ENCODE data around the gene SLC13A1.

SLC13A1 gene

DNA sequence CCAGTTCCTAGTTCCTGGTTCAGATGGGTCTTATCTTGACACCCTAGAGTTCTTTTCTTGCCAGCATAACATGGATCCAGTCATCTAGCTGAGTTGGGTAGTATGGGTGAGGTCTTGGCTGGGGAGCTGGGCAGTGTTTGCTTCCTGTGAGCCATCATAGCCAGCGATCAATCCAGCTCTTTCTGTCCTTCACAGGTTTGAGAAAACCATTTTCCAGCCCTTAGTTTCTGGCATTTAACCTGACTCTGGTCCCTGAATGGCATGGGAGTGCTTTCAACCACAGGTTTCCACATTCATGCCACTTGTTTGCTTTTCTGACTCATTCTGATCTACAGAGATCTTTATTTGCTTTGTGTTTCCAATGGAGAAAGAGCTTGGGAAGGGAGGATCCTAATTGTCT is 8.6 kb downstream of the SLC13A1 start:
- Histone ChIP-seq H3K9me3 (replicated peaks; ENCODE audit: low read length) (no peaks in the 10 kb centered on the region), H3K36me3 (ENCODE audit: insufficient read depth, low read length) (no peaks in the 10 kb centered on the region), H3K9ac (ENCODE audit: low read depth, low read length) (no peak overlapping the region), H3K4me3 (ENCODE audit: low read length) (no peak overlapping the region), H3K4me2 (ENCODE audit: low read length) (peak overlapping the region; percentile 46), H3K27me3 (ENCODE audit: control insufficient read depth, insufficient read depth, low read length) (no peaks in the 10 kb centered on the region), H3K4me1 (ENCODE audit: control insufficient read depth, insufficient read depth, low read length) (peaks cover 20% of the 10 kb centered on the region)

DNA sequence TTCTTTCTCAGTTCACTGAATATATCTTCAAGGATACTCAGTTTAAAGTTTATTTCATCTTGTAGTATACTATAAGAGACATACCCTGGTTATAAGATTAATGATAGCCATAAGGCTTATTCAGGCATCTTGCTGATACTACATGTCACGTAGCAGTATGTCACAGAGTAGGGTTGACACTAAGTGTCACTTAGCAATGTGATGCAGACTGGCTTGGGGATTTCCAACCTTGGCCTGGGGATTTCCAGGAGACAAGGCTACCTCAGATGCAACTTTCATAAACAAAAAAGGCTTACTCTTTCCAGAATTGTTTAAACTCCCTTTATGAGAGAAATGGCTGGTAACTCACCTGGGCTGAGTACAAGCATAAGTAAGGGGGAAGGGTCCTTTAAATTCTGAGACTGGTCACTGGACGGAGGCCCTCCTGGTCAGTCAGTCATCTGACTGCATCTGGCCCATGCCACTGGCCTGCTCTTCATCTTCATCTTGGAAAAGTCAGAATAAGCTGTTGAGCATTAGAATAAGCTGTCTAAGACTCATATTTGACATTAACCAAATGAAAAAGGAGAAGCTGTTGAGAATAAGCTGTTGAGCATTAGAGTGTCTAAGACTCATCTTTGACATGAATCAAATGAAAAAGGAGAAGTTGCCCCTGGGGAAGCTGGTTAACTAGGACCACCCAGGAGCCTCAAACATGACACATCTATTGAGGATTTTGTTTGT is 9.5 kb downstream of the SLC13A1 start:
- no peaks in the 10 kb centered on the region for H3K9me3 ChIP-seq (replicated peaks; ENCODE audit: low read length)
- H3K4me1 ChIP-seq (ENCODE audit: control insufficient read depth, insufficient read depth, low read length) = peaks cover 20% of the 10 kb centered on the region
- H3K36me3 ChIP-seq (ENCODE audit: insufficient read depth, low read length) = no peaks in the 10 kb centered on the region
- H3K4me2 ChIP-seq (ENCODE audit: low read length) = no peak overlapping the region
- H3K9ac ChIP-seq (ENCODE audit: low read depth, low read length) = no peak overlapping the region
- H3K4me3 ChIP-seq (ENCODE audit: low read length) = no peak overlapping the region
- no peaks in the 10 kb centered on the region for H3K27me3 ChIP-seq (ENCODE audit: control insufficient read depth, insufficient read depth, low read length)

GRCh38 chr7:123185756-123186155 is 14.0 kb downstream of the SLC13A1 start:
- Histone ChIP-seq H3K4me2 (ENCODE audit: low read length) (no peak overlapping the region), H3K36me3 (ENCODE audit: insufficient read depth, low read length) (no peaks in the 10 kb centered on the region), H3K9ac (ENCODE audit: low read depth, low read length) (no peak overlapping the region), H3K4me3 (ENCODE audit: low read length) (no peak overlapping the region), H3K4me1 (ENCODE audit: control insufficient read depth, insufficient read depth, low read length) (peaks cover 6% of the 10 kb centered on the region), H3K27me3 (ENCODE audit: control insufficient read depth, insufficient read depth, low read length) (no peaks in the 10 kb centered on the region), H3K9me3 (replicated peaks; ENCODE audit: low read length) (no peaks in the 10 kb centered on the region)

GRCh38 chr7:123184271-123184670 is 15.5 kb downstream of the SLC13A1 start:
- Histone ChIP-seq H3K9me3 (replicated peaks; ENCODE audit: low read length) (no peaks in the 10 kb centered on the region), H3K27me3 (ENCODE audit: control insufficient read depth, insufficient read depth, low read length) (no peaks in the 10 kb centered on the region), H3K9ac (ENCODE audit: low read depth, low read length) (no peak overlapping the region), H3K36me3 (ENCODE audit: insufficient read depth, low read length) (no peaks in the 10 kb centered on the region), H3K4me1 (ENCODE audit: control insufficient read depth, insufficient read depth, low read length) (no peaks in the 10 kb centered on the region), H3K4me3 (ENCODE audit: low read length) (no peak overlapping the region), H3K4me2 (ENCODE audit: low read length) (no peak overlapping the region)

DNA sequence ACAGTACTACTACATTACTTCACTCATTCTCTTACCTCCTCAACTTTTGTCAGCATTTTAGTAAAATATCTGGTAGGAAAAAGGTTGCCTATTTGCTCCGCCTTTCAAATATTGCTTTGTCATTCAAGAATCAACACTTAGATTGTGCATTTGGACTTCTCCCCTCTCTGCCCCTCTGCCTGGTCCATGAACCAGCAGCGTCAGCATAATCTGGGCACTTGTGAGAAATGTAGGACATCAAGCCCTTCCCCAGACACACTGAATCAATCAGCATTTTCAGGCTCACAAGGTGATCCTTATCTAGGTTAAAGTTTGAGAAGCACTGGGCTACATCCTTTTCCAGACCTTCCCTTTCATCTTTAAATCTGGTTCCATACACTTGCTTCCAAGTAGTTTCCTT is 16.3 kb downstream of the SLC13A1 start:
- H3K4me1 ChIP-seq (ENCODE audit: control insufficient read depth, insufficient read depth, low read length) = no peaks in the 10 kb centered on the region
- H3K4me3 ChIP-seq (ENCODE audit: low read length) = no peak overlapping the region
- no peaks in the 10 kb centered on the region for H3K36me3 ChIP-seq (ENCODE audit: insufficient read depth, low read length)
- H3K9ac ChIP-seq (ENCODE audit: low read depth, low read length) = no peak overlapping the region
- H3K4me2 ChIP-seq (ENCODE audit: low read length) = no peak overlapping the region
- no peaks in the 10 kb centered on the region for H3K9me3 ChIP-seq (replicated peaks; ENCODE audit: low read length)
- no peaks in the 10 kb centered on the region for H3K27me3 ChIP-seq (ENCODE audit: control insufficient read depth, insufficient read depth, low read length)

DNA sequence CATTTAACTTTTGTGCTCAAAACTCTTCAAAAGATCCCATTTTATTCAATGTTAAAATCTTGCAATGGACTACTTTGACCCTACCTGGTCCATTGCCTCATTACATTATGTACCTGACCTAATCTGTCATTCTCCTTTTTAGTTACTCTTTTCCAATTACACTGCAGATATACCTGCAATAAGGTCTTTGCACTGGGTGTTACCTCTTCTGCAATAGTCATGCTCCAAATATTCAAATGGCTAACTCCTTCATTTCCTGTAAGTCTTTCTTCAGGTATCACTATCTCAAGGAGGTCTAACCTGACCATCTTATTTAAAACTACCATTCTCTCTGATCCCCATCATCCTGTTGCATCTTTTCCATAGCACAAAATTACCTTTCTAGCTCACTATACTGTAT is 22.3 kb downstream of the SLC13A1 start:
- H3K9me3 ChIP-seq (replicated peaks; ENCODE audit: low read length) = no peaks in the 10 kb centered on the region
- H3K4me1 ChIP-seq (ENCODE audit: control insufficient read depth, insufficient read depth, low read length) = no peaks in the 10 kb centered on the region
- H3K9ac ChIP-seq (ENCODE audit: low read depth, low read length) = no peak overlapping the region
- H3K4me3 ChIP-seq (ENCODE audit: low read length) = no peak overlapping the region
- no peaks in the 10 kb centered on the region for H3K36me3 ChIP-seq (ENCODE audit: insufficient read depth, low read length)
- no peak overlapping the region for H3K4me2 ChIP-seq (ENCODE audit: low read length)
- H3K27me3 ChIP-seq (ENCODE audit: control insufficient read depth, insufficient read depth, low read length) = no peaks in the 10 kb centered on the region

- Histone ChIP-seq H3K9me3 (replicated peaks; ENCODE audit: low read length) (no peaks in the 10 kb centered on the region), H3K4me2 (ENCODE audit: low read length) (no peak overlapping the region), H3K27me3 (ENCODE audit: control insufficient read depth, insufficient read depth, low read length) (no peaks in the 10 kb centered on the region), H3K4me1 (ENCODE audit: control insufficient read depth, insufficient read depth, low read length) (no peaks in the 10 kb centered on the region), H3K36me3 (ENCODE audit: insufficient read depth, low read length) (no peaks in the 10 kb centered on the region), H3K9ac (ENCODE audit: low read depth, low read length) (no peak overlapping the region), H3K4me3 (ENCODE audit: low read length) (no peak overlapping the region)
Observed at GRCh38 chr7:123170333-123171246, 29.2 kb downstream of the SLC13A1 start.

DNA sequence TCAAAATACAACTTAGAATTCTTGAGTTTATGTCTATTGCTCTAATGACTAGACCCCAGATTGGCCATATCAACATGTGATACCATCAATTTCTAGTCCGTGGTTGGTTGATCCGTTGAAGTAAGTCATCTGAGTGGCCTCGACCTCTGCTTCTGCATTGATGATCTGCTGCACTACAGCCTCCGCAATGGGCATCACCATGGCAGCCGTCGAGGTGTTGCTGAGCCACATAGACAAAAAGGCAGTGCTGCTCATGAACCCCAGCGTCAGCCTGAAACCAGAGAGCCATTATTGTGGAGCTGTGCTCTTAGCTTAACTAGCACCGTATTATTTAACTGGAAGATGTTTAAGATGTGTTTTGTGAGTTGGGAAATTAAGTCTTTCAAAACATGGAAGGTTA is 30.7 kb downstream of the SLC13A1 start:
- H3K36me3 ChIP-seq (ENCODE audit: insufficient read depth, low read length) = no peaks in the 10 kb centered on the region
- H3K4me3 ChIP-seq (ENCODE audit: low read length) = no peak overlapping the region
- no peak overlapping the region for H3K9ac ChIP-seq (ENCODE audit: low read depth, low read length)
- H3K4me2 ChIP-seq (ENCODE audit: low read length) = no peak overlapping the region
- no peaks in the 10 kb centered on the region for H3K27me3 ChIP-seq (ENCODE audit: control insufficient read depth, insufficient read depth, low read length)
- no peaks in the 10 kb centered on the region for H3K9me3 ChIP-seq (replicated peaks; ENCODE audit: low read length)
- no peaks in the 10 kb centered on the region for H3K4me1 ChIP-seq (ENCODE audit: control insufficient read depth, insufficient read depth, low read length)

DNA sequence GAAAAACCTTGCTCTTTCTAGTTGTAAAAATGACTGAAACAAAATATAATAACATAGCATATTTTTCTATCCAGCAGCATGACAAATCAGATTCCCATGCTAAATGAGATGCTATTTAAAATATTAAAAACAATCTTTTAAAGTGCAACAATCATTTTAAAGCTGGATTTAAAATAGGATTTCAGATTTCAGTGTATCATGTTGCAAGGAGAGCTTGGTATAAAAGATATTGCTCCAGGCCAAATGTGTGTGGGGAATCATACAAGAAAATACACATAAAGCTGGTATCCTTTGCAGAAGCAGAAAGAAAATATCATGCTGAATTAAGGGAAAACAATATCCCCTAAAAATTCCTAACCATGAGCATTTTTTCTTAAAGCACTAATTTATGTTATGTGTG is 42.2 kb downstream of the SLC13A1 start:
- H3K9me3 ChIP-seq (replicated peaks; ENCODE audit: low read length) = no peaks in the 10 kb centered on the region
- no peaks in the 10 kb centered on the region for H3K36me3 ChIP-seq (ENCODE audit: insufficient read depth, low read length)
- no peak overlapping the region for H3K9ac ChIP-seq (ENCODE audit: low read depth, low read length)
- H3K4me1 ChIP-seq (ENCODE audit: control insufficient read depth, insufficient read depth, low read length) = no peaks in the 10 kb centered on the region
- no peak overlapping the region for H3K4me2 ChIP-seq (ENCODE audit: low read length)
- H3K4me3 ChIP-seq (ENCODE audit: low read length) = no peak overlapping the region
- H3K27me3 ChIP-seq (ENCODE audit: control insufficient read depth, insufficient read depth, low read length) = no peaks in the 10 kb centered on the region

GRCh38 chr7:123155571-123155970 is 44.2 kb downstream of the SLC13A1 start:
- no peaks in the 10 kb centered on the region for H3K36me3 ChIP-seq (ENCODE audit: insufficient read depth, low read length)
- no peaks in the 10 kb centered on the region for H3K9me3 ChIP-seq (replicated peaks; ENCODE audit: low read length)
- H3K4me1 ChIP-seq (ENCODE audit: control insufficient read depth, insufficient read depth, low read length) = no peaks in the 10 kb centered on the region
- no peaks in the 10 kb centered on the region for H3K27me3 ChIP-seq (ENCODE audit: control insufficient read depth, insufficient read depth, low read length)
- H3K4me3 ChIP-seq (ENCODE audit: low read length) = no peak overlapping the region
- no peak overlapping the region for H3K4me2 ChIP-seq (ENCODE audit: low read length)
- H3K9ac ChIP-seq (ENCODE audit: low read depth, low read length) = no peak overlapping the region

DNA sequence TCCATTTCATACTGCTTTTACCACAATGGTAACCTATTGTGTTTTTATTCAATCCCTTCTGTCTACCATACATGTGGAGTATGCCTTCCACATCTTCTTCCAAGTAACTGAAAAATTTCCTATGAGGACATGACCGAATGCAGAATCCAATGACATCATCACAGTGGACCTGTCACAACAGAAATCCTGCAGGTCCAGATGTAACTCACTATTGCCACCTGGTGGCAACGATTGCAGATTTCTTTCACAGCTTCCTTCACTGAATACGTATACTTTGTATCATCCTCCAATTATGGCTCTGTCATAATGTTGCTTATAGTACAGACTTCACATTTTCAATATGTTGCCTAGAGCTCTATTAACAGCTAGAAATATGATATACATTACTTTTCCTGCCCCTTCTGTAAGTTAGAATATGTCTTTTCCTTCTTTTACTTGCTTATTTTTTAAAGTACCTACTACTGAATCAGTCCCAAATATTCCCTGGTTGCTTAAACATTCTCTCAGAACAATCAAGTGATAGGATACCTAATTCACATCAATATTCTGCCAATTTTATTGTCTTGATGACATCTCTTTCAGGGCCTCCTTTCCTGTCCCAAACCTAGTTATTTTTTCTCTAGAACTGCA is 45.4 kb downstream of the SLC13A1 start:
- Histone ChIP-seq H3K9ac (ENCODE audit: low read depth, low read length) (no peak overlapping the region), H3K4me1 (ENCODE audit: control insufficient read depth, insufficient read depth, low read length) (no peaks in the 10 kb centered on the region), H3K9me3 (replicated peaks; ENCODE audit: low read length) (no peaks in the 10 kb centered on the region), H3K36me3 (ENCODE audit: insufficient read depth, low read length) (no peaks in the 10 kb centered on the region), H3K4me3 (ENCODE audit: low read length) (no peak overlapping the region), H3K4me2 (ENCODE audit: low read length) (no peak overlapping the region), H3K27me3 (ENCODE audit: control insufficient read depth, insufficient read depth, low read length) (no peaks in the 10 kb centered on the region)

All from skeletal muscle satellite cell (primary cell).